ENCODE data around the gene C5orf46.
"Not testable (repeated sequence)": the region's sequence is repeated elsewhere in the genome, so short reads cannot be mapped to it uniquely, and the experiment has no call there.

The C5orf46 gene

DNA sequence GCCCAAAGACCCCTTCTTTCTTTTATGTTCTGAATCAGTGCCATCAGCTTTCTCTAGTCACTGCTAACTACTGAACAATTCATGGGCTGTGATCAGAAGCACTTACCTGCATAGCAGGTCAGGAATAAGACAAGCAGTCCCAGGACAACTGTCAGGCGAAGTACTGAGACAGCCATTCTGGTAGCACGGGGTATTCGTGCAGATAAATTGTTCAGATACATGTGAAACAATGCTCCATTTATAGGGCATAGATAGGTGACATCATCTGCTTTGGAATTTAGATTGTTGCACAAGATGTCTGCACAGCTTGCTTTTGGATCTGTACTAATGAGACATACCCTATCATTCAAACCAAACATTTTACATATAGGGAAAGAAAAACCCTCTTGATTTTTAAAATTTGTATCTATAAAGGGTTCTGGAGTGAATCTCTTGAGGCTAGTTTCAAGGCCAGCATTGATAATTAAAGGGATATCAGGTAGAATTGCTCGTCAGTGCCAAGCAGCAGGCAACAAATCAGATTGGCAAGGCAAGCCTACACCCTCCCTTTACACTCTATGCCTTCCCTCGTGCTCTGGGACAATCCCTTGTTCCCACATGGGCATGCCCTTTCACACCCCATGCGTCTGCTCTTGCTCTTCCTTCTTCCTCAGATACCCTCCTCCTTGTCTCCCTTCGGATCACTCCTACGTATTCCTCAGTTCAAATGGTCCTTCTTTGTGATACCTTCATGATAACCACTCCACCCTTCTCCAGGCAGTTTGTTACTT, at the start of gene C5orf46:
Gene C5orf46, minus strand, starts transcription at position 213 of the 770 bp plus-strand sequence. Its CDS starts 37 bp downstream, at position 176.
- no peak for DNase-seq

DNA sequence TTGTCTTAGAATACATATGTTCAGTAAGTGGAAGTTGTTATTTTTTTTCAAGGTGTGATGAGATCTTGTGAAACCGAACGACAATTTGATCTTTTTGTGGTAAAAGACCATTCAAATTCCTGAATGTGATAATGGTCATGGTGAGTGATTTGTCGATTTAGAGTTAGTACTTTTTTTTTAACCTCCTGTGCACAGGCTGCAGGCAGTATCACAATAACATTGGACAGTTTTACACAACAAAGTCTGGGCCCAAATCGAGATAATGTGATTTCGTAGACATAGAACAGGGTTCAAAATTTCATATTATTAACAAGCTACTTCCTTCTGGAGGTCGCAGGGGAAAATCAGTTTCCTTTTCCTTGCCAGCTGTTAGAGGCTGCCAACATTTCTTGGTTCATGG, 48.6 kb upstream of the C5orf46 start:
- DNase-seq: no peak

DNA sequence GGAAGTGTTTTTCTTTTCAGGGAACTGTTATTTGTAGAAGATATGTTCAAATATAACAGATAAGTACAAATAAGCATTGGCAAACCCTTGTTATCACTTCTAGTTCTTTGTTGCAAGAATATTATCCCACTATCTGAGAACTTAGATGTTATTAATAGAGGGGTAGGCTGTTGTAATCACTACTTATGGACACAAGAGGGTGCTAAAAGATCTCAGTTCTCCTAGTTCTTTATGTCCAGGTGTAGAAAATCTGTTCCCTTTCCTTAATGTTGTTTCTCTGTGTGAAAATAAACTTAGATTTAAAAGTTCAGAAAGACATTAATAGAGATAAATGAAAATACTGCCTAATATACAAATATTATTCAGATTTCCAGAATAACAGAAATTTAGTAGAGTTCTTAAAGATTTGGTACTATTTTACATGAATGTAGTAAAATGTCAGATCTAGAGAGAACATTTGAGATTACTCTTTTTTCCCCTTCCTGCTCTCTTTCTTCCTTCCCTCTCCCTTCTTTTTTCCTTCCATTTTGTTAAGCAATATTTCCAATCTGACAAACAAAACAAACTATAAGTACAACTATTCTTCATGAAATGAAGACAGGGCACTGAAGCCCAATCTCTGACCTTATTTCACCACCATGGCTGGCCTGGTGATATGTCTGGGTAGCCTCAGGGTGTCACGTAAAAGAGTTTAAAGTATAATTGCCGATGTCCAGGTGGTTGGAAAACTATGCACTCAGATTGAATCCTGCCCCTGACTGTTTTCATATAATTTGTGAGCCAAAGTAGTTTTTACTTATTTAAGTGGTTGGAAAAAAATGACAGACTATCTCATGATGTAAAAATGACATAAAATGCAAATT, 43.6 kb upstream of the C5orf46 start:
- peak; percentile 41 for DNase-seq

DNA sequence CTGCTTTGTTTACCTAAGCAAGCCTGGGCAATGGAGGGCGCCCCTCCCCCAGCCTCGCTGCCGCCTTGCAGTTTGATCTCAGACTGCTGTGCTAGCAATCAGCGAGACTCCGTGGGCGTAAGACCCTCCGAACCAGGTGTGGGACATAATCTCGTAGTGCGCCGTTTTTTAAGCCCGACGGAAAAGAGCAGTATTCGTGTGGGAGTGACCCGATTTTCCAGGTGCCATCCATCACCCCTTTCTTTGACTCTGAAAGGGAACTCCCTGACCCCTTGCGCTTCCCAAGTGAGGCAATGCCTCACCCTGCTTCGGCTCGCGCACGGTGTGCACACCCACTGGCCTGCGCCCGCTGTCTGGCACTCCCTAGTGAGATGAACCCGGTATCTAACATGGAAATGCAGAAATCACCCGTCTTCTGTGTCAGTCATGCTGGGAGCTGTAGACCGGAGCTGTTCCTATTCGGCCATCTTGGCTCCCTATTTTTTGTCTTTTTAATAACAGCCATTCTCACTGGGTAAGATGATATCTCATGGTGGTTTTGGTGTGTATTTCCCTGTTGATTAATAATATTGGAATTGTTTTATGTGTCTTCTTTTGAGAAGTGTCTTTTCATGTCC, 40.4 kb upstream of the C5orf46 start:
- DNase-seq: not testable (repeated sequence)

DNA sequence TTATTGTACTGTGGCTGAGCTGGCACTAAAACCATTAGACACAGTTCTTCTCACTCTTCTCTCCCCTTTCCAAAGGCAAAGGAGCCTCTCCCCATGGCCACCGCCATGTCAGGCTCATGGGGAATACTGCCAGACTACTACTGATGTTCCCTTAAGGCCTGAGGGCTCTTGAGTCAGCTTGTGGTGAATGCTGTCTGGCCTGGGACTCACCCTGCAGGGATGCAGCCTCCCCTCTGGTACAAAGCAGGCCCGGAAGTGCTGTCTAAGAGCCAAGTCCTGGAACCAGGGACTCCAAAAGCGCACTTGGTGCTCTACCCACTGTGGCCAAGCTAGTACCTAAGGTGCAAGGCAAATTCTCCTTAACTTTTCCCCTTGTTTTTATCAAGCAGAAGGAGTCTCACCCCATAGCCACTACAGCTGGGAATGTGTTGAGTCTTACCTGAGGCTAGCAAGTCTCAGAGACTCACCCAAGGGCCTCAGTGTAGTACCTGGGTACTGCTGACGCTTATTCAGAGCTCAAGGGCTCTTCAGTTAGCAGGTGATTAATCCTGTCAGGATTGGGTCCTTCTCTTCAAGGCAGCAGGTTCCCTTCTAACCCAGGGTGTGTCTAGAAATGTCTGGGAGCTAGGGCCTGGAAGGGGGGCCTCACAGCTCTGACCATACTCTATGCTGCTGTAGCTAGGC, 33.2 kb upstream of the C5orf46 start:
- DNase-seq: no peak

DNA sequence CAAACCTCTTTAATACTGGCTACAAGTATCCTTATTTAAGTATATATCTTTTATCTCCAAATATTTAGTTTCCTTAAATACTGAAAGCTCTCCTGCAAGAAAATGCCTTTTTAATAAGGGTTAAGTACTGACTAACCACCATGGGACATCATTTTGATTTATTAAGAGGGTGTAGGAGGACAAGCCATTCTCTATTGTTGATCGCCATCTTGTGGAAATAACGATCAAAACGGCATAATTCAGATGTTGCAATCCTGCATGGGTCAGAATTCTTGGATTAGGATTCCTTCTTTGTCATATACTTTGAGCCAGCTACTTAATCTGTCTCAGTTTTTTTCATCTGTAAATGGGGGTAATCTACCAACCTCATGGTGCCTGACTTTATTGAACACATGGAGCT, 28.7 kb upstream of the C5orf46 start:
- peak; percentile 13 for DNase-seq

DNA sequence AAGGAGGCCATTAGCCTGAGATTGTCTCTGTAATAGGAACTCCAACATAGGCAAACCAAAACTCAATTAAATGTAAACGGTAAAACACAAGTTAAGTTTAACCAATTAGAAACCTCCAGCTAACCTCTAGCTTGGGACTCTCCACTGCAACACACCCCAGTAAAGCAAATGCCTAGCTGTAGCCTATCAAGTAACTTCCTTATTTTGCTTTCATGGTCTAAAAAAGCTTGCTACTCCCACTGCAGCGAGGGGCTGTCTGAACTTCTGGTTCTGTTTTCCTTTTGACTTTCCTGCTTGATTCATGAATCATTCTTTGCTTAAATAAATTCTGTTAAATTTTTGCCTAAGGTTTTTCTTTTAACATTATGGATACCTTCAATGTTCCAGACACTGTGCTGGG, 24.4 kb upstream of the C5orf46 start:
- no peak for DNase-seq

DNA sequence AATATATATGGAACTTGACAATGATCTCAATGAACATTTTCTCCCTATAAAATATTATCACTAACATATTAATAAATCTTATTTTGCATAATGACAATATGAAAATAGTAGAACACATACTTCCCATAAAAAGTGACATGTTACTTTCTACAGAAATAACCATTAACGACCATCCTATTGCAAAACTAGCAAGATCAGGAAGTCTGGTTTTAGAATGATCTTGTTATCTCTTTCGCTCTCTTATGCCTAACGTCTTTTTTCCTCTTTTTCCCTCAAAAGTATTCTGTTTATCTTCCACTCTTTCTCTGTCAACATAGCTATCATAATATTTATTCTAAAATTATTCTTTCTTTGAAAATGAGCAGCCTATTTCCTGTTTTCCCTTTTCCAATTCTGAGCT, 21.6 kb upstream of the C5orf46 start:
- DNase-seq: no peak

DNA sequence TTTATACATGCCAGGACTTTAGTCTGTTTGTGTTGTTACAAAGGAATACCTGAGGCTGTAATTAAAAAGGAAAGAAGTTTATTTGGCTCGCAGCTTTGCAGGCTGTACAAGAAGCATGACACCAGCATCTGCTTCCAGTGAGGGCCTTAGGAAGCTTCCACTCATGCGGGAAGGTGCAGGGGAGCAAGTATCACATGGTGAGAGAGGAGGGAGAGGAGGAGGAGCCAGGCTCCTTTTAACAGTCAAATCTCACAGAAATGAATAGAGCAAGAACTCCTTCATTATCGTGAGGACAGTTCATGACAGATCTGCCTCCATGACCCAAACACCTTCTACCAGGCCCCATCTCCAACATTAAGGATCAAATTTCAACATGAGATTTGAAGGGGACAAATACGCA, 18.7 kb upstream of the C5orf46 start:
- no peak for DNase-seq

DNA sequence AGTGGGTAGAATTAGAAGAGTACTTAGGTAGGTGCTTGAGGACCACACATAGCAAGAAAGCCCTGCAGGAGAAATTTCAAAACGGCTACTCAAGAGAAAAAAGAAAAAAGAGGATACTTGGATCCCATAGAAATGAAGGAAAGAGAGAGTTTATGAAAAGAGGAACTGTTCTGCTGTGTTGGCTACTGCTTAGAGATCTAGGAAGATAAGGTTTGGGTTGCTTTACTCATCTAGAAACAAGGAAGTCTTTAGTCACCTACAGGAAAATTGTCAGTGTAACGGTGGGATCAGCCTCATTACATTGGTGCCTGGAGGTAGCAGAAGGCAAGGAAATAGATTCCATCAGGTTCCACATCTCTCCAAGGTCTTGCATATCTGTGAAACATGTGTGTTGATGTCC, 14.8 kb upstream of the C5orf46 start:
- DNase-seq: no peak

DNA sequence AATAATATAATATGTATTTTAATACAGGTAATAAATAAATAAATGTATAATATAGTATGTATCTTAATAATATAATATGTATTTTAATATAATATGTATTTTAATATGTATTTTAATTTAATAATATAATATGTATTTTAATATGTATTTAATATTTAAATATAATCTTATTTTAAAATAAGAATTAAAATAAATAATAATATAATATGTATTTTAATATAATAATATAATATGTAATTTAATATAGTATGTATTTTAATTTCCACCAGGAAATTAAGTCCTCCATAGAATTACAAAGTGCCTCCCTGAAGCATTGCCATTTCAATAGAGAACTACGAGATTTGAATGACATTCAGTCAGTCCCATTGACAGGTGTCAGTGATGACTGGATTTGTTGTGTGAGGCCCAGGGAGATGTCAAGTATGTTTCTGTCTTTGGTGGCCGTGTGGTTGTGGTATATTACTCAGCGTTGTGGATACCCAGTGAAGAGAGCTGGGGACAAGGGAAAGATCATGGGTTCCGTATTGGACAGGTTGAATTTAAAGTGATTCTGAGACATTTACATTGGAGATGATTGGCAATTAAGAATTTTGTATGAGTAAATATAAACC, 14.2 kb upstream of the C5orf46 start:
- no peak for DNase-seq

DNA sequence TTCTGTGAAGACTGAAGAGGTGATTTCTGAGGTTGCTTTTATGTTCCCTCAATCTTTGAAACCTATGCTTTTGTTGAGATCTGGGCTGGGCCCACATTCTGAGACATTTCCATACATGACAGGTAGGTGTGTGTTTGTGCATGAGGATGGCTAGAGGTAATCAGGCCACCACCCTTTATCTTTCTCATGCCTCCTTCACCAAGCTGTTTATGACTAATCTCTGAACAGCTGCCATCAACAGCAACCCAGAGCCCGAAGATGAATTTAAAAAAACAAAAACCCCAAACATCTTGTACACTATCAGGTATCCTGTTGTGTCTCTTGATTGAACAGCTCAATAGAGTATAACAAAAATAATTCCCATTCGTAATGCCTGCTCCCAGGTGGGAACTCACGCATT, 12.6 kb upstream of the C5orf46 start:
- DNase-seq: no peak

DNA sequence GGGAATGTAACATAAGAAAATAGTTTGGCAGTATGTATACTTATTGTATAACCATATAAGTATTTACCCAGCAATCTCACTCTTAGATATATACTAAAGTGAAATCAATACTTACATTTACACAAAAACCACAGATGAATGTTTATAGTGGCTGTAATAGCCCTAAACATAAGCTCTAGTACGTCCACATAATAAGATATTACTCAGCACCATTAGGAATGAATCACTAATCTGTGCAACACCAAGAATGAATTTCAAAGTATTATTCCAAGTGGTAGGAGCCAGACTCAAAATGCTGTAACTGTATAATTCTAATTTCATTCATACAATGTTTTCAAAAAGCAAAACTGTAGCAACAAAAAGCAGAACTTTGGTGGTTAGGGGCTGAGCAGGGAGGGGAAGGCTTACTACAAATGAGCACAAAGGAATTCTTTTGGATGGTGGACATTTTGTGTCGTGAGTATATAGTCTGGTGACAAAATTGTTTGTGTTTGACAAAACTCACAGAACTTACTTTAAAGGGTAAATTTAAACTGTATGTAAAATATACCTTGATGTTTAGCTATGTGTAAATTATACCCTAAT, 11.9 kb upstream of the C5orf46 start:
- DNase-seq: no peak

DNA sequence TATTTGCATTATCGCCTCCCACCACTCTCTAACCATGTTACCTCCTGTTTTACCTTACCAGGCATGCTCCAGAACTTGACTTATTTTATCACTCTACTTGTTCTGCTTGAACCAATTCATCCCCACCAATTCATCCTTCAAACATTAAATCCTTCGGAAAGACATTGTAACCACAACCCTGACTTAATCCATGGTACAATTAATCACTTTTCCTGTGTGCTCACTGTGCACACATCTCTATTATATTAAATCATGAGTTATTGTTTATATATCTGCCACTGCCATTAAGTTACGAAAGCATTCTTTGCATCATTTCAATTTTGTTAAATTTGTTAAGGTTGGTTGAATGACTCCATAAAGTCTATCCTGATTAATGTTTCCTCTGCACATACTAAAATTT, 7.4 kb upstream of the C5orf46 start:
- DNase-seq: no peak

DNA sequence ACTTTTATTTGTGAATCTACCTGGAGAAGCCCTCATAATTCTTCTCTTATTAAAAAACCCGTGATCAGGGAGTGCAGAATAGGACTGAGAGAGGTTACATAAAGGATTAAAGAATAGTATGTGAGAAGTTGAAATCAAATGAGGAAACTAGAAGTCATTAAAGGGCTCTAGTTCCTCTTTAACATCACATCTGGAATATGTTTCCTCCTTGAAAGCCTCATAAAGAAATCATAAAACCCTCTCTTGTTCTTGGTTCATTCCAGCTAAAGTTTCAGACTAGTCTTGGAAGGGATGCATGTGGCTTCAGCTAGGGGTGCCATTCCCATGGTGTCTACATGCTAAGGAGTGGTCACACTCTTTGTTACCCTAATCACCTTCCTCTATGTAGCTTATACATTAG, 5.7 kb upstream of the C5orf46 start:
- DNase-seq: no peak

DNA sequence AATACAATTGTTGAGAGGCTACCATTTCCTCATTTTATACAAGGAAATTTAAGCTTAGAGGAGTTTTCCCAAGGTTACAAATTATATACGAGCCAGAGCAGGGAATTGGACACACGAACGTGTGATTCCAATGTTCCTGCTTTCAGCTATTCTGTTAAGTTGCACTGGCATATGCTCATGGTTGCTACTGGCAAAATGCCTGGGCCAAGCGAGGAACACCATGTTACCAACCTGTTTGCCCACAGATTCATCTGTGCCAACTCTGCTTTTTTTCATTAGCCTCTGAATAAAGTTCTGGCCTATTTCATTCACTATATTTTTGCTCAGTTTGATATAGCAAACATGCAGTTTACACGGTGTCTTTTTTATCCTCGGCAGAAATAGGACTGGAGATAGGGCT, 5.1 kb upstream of the C5orf46 start:
- DNase-seq: no peak

DNA sequence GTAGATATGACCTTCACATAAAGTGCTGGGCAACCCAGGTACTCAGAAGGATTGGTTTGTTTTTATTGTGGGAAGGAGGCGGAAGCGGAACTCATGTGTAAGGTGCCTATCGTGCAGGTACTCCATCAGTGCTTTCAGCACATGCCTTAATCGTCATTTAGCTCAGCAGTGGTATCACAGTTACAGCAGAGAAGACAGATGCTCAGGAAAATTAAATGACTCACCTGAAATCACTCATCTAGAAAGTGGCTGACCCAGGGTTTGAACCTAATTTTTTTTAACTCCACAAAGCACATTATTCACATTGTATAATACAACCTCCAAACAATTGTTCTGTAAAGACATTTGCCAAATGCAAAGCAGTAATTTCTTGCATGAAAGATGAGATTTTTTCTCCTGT, 2.2 kb downstream of the C5orf46 start:
- no peak for DNase-seq

DNA sequence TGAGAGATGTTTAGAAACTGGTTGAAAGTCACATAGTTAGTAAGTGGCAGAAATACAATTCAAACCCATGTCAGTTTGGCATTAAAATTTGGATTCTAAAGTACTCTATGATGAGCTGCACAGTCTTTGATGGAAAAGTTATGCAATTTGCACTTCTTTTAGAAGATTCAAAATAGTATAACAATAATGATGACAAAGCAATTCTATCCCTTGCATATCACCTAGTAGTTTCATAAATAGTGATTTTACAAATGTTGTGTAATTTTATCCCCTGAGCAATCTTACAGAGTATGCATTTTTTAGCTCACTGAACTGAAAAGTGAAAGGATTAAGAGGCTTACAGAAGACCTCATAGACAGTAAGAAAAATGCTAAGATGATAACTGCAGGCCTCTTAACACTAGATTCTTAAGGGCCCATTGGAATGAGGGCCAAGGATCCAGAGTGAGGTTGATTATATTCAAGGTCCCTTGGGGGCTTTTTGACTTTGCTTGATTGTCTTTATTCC, 3.7 kb downstream of the C5orf46 start:
- no peak for DNase-seq

DNA sequence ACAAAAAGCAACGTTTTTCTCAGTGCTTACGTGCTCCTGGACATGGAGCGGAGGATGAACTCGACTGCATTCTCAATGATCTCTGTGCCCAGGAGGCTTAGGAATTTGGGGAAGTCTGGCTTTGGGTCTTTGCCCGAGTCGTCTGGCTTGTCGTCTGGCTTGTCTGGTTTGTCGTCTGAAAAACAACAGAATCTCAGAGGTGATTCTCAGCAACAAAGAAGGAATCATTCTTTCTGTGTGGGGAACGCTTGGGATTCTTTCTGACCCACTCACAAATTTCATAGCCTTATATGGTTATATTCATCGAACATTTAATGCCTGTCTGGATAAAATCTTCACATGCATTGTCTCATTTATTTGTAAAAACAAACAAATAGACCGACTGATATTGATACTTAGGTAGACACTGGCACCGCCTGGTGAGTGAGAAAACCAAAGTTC, 4.7 kb downstream of the C5orf46 start:
- DNase-seq: no peak

DNA sequence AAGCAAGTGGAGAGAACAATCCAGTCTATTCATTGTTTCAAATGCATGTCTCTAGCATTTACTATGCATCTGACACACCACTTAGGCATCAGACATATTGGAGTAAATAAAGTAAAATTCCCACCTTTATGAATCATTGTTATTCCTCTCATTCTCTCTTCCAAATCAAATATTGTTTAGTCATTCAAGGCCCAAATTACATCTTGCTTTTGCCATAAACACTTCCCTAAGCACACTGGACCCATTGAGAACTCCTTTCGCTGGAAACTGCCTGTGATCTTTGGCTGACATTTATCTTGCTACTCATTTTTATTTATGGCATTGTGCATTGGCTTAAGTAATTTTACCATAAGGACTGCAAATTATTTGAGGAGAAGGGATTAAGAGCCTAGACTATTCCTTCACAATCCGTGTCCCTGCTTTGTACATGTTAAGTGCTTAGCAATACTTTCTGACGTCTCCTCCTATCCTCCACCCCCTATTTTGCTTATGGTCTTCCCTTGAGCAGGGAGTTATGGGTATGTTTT, 7.4 kb downstream of the C5orf46 start:
- DNase-seq: no peak

DNA sequence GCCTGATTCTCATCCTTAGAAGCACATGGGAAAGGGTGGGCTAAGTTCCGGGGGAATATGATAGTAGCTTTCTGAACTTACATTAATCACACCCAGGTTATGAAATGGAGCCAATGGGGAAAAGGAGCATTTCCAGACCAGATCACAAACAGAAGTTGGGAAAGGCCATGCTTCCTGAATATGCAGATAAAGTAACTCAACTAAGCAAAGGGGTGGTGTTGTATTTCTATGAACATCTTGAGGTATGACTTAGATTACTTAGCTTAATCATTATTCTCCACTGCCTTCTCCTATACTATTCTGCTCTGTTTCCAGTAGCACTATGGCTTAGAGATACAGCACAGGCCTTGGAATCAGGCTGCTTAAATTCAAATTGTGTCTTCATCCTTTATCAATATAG, 10.5 kb downstream of the C5orf46 start:
- DNase-seq: no peak

DNA sequence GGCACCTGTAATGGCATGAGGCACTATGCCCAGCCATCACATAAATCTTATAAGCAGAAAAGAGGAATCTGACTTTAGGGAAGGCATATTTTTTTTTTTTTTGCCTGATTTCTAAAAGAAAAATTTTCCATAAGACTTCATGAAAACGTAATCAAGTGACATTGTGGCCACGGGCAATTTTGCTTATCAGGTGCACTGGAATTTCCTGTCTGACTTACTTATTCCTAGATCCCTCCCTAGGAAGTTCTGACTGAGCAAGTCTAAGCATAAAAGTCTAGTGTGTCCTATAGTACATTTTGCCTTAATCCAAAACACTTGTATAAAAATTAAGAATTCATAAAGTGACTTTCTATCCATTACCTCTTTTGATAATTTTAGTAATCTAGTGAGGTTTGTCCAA, 12.5 kb downstream of the C5orf46 start:
- no peak for DNase-seq
